Sigmoid colon (tissue), 4 donors: ENCODE data around the gene SLAMF1.

Source experiments
- CTCF ChIP-seq, 4 experiments: fragments of 450-650 bp in 3 of 4; fragments of 200-600 bp in 1 of 4; IDR thresholded peaks; one replicate each; pipeline ENCODE4 v1.5.1; 2016 to 2019; ENCODE audit warnings: antibody characterized with exemption in 4 of 4, mild to moderate bottlenecking in 3 of 4, moderate library complexity in 2 of 4
- EP300 ChIP-seq, 4 donors: sonication (generic); formaldehyde crosslinking; IDR thresholded peaks; one replicate each; pipeline ENCODE4 v1.6.1; 2017; ENCODE audit warnings: antibody characterized with exemption in 4 of 4

GRCh38 chr1:160672789-160673695 is 26.2 kb upstream of the SLAMF1 start:
- TF ChIP-seq CTCF (IDR thresholded peaks at IDR 0.05): no peak
- no peak for TF ChIP-seq EP300 (IDR thresholded peaks at IDR 0.05)
